NB4 (cell line): ENCODE results near the gene MACROD2.

Experiments
- POLR2A ChIP-seq: IDR thresholded peaks from 2 replicates; pipeline ENCODE4 v1.6.1; 2011; ENCODE audit warnings: mild to moderate bottlenecking; ENCODE audit not compliant: insufficient read length; ENCODE audit errors: extremely low read depth
- TF ChIP-seq, protein P1 (sequence below): IDR thresholded peaks from one replicate; pipeline ENCODE4 v1.5.1; 2012; ENCODE audit warnings: low read depth, low read length

GRCh38 chr20:14116037-14116436, 120.7 kb downstream of the MACROD2 start:
- TF ChIP-seq, protein P1, sequence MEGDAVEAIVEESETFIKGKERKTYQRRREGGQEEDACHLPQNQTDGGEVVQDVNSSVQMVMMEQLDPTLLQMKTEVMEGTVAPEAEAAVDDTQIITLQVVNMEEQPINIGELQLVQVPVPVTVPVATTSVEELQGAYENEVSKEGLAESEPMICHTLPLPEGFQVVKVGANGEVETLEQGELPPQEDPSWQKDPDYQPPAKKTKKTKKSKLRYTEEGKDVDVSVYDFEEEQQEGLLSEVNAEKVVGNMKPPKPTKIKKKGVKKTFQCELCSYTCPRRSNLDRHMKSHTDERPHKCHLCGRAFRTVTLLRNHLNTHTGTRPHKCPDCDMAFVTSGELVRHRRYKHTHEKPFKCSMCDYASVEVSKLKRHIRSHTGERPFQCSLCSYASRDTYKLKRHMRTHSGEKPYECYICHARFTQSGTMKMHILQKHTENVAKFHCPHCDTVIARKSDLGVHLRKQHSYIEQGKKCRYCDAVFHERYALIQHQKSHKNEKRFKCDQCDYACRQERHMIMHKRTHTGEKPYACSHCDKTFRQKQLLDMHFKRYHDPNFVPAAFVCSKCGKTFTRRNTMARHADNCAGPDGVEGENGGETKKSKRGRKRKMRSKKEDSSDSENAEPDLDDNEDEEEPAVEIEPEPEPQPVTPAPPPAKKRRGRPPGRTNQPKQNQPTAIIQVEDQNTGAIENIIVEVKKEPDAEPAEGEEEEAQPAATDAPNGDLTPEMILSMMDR: no peak
- no peak for TF ChIP-seq POLR2A
